IPS-18c (cell line): ENCODE data around the gene PTPA.

ENCODE experiments used
- H3K4me3 ChIP-seq: 2 replicates; pipeline ENCODE4 v1.7.0; 2013; ENCODE audit warnings: low read depth, mild to moderate bottlenecking, low read length, moderate library complexity; ENCODE audit not compliant: insufficient read depth
- H3K9me3 ChIP-seq: one replicate; pipeline ENCODE4 v1.6.1; 2013; ENCODE audit warnings: mild to moderate bottlenecking, low read length, moderate library complexity; ENCODE audit not compliant: control insufficient read depth, insufficient read depth

The PTPA gene

DNA sequence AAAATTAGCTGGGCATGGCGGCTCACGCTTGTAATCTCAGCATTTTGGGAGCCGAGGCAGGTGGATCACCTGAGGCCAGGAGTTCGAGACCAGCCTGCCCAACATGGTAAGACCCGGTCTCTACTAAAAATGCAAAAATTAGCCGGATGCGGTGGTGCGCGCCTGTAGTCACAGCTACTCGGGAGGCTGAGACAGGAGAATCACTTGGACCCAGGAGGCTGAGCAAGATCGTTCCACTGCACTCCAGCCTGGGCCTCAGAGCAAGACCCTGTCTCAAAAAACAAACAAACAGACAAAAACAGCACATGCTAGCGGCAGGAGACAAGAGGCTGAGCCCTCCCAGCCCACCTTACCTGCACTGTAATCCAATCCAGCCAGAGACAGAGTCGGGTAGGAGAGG, 31.4 kb upstream of the PTPA start:
- H3K4me3 ChIP-seq, result peak overlapping the region; percentile 75
- no peaks in the 10 kb centered on the region for H3K9me3 ChIP-seq

DNA sequence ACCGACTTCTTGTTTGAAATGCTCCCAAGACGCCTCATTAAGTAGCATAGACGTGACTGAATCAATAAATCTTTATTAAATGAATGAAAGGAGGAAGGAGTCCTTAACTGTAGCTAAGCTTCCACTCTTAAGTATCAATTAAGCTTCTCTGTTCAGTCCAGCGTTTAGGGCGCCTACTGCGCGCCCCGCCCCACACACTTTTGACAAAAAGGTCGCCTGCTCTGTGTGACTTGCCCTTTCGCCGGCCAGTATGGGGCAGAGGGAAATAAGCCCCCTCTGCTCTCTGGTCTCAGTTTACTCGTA, 31.0 kb upstream of the PTPA start:
- Histone ChIP-seq H3K9me3 (no peaks in the 10 kb centered on the region), H3K4me3 (peak overlapping the region; percentile 75)

DNA sequence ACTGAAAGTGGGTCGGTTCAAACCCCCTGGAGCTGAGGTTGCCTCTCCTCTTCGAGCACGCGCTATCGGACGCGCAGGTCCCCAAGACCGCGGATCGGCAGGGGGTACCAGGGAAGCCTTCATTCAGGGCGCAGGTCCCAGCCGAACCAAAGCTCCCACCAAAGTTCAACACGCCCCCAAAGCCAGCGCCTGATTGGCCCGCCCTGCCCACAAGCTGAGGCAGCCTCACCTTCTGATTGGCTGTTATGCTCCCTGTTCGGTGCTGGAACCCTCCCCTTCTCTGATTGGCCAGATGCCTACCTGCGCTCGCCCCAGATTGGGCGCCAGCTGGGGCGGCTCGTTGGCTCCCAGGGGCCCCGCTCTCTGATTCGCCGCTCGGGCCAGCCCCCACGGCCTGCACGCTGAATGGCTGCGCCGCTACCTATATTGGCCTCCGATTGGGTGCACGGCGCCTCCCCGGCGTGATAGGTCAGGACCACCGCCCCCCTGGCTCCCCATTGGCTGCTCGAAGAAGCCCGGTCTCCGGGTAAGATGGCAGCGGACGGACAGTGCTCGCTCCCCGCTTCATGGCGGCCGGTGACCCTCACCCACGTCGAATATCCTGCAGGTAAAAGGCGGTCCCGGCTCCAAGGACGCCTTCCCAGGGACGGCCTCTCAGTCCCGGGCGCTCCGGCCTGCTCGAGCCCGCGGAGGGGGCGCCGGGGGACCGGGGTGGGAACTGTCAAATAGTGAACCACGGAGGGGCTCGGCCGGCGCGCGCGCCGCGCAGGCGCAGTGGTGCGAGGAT, 30.4 kb upstream of the PTPA start, which contains the start of gene DOLPP1:
DOLPP1 (plus strand) TSS at position 511 of the 787 bp plus-strand sequence; CDS start at position 532, 21 bp downstream.
- Histone ChIP-seq H3K4me3 (peak within 1 kb of the TSS; percentile 93), H3K9me3 (no peaks in the 10 kb centered on the region)

DNA sequence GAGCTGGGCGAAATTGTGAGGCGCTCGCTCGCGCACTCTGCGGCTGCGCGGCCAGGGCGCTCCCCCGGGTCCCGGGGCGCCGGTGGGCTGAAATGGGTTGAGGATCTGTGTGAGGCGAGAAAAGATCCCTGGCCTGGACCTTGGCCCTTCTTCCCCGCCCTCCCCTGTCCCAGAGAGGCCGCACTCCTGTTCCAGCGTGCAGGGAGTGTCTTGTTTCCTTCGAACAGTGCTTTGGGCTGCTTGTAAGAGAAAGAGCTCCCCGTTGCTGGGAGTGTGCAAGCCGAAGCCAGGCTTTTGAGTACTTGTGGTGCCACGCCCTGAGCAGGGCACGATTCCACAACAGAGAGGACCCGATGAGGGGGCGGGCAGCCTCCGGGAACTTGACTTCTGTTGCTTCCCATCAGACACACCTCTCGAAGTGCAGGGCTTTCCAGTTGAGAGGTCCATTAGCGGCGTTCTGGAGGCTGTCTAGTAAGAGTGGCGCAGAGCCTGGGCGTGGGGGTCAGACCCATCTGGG, 29.8 kb upstream of the PTPA start:
- Histone ChIP-seq H3K9me3 (no peaks in the 10 kb centered on the region), H3K4me3 (peak overlapping the region; percentile 93)

DNA sequence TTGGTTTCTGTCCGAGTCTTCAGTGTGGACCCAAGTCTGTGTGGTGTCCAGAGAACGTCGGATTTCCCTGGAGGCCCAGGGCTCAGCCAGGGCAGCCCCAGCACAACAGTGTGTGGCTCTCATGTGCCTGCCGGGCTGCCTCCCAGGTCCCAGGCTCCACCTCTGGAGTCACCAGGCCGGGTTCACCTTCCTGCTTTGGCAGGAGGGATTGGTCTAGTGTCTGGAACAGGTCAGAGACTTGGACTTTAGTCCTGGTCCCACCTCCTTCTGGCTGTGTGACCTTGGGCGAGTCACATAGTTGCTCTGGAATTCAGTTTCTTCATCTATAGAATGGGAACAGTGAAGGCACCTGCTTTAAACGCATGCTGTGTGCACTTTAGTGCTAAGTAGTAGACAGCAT, 27.1 kb upstream of the PTPA start:
- H3K4me3 ChIP-seq, result no peak overlapping the region
- H3K9me3 ChIP-seq, result no peaks in the 10 kb centered on the region

DNA sequence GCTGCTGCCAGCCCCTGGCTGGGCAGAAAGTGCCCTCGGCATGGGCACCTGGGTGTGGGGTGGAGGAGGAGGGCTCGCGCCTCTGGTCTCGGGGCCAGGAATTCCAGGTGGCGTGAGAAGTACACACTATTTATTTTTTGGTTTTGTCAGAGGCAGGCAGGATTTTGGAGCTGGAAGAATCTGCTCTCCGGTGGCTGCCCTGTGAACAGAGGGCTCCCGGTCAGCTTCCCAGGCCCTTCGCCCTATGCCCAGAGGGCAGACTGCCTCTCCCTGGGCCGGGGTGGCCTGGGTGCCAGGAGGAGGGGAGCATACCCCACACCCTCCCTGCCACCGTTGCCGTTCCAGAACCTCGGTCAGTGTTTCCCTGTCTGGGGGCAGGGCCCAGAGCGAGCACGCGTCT, 22.0 kb upstream of the PTPA start:
- no peaks in the 10 kb centered on the region for H3K9me3 ChIP-seq
- no peak overlapping the region for H3K4me3 ChIP-seq

DNA sequence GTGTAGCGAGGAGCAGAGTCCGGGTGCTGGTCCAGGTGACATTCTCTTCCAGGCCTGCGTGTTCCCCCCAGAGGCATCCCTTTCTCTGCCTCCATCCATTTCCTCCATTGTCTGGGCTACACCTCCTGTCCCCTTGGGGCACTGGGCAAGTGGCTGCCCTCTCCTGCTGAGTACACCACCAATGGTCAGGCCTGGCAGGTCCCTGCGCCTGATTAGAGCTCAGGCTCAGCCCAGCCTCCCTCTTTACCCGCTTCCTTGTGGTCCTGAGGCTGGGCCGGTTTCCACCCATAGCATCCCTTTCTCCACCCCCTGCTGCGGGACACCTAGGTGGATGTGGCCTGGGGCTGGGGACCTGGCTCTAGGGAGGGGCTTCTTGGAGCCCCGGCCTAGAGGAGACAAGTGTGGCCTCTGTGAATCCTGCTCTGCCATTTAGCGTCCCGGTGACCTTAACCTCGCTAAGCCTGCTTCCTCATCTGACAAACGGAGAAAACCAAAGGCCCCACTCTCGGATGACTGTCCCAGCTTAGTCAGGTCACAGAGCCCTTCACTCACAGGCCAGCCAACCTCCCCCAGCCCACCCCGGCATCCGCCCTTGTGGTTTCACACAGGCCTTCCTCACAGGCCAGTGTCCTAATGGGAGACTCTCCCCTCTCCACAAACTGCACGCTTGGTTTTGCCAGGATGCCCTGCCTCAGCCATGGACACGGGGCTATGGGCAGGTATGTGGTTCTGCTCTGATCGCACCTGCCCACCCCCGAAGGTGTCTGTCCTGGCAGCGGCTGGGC, 17.4 kb upstream of the PTPA start:
- Histone ChIP-seq H3K9me3 (no peaks in the 10 kb centered on the region), H3K4me3 (no peak overlapping the region)

DNA sequence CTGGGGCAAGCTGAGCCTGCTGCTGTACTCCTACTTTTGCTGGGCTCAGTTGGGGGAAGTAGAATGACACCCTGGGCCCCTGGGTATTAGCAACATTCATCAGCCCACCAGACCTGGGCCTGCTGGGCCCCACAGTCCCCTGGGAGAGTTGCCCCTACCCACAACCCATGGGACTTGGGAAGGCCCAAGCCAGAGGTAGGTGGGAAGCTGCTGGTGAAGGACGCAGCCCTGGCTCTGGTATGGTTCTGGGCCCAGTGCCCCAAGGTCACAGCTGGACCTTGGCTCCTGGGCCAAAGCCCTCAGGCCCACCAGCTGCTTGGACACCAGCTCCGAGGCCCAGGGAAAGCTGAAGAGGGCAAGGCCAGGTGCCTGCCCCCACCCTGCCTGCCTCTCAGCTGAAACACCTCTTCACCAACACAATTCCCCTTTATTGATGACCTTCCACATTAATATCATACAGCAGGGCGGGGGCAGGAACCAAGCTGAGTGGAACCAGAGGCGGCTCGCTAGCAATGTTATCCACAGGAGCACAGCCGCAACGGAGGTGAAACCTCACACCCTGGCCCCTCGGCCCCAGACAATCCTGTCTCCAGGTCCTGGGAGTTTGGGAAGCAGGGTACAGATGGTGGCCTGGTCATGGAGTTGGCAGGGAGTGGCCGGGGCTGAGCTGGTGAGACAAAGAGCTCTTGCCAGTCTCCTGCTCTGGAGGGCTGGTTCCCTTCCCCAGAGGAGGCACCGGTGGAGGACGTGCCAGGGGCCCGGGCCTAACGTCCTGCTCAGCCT, 16.6 kb upstream of the PTPA start:
- Histone ChIP-seq H3K9me3 (no peaks in the 10 kb centered on the region), H3K4me3 (no peak overlapping the region)

DNA sequence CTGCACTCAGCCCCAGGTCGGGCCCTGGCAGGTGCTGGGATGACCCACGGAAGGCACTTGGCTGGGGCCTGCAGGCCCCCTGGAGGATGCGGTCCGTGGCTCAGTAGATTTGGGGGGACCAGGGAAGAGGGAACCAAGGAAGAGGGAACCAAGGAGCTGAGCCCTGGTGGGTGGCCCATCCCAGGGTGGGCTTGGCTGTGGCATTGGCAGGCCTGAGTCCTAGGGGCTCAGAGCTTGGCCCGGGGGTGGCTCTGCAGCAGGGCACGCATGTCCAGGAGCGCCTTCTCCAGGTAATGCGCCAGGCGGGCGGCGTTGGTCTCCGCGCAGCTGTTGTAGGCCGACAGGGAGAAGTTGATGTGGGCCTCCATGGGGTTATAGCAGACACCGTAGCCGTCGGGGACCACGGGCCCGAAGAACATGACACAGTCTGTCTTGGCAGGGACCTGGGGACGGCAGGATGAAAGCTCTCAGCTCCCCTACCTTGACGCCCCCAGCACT, 16.0 kb upstream of the PTPA start:
- Histone ChIP-seq H3K4me3 (no peak overlapping the region), H3K9me3 (no peaks in the 10 kb centered on the region)

DNA sequence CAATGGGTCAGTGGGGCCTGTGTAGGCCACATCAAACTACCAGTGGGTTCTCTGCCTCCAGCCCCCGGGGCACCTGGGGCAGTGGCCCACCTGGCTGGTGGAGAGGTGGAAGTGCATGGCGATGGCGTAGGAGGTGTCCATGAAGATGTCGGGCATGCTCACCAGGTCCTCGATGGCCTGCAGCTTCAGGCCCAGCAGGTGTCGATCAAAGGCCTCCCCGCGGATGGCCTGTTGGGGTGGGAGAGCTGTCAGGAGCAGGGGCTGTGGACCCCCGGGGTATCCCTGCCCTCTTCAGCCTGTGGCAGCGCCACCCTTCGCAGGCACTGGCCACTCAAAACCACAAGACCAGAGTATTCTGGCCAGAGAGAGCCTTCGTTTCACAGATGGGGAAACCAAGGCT, 15.3 kb upstream of the PTPA start:
- no peaks in the 10 kb centered on the region for H3K9me3 ChIP-seq
- no peak overlapping the region for H3K4me3 ChIP-seq

DNA sequence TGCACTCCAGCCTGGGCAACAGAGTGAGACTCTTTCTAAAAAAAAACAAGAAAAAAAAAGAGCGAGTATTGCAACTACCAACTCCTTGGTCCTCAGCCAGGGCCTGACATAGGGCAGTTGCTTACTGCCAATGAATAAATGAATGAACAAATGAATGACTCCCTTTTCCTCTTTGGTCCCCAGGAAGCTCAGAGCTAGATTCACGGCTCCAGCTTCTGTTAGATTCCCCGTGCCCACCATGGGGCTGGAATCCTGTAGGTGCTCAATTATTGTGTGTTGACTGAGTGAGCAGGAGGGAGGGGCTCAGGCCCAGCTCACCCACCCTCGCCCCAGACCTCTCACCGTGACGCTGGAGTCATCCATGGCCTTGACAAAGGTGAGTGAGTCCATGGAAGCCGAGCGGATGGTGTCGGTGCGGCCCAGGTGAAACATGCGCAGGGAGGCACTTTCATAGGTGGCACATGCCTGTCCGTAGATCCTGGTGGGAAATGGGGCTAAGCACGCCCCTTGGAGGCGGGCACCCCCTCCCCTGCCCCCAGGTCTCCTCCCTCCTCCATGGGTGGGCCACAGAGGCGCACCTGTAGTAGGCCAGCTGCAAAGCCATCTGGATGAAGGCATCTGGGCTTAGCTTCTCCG, 13.4 kb upstream of the PTPA start:
- H3K4me3 ChIP-seq, result no peak overlapping the region
- H3K9me3 ChIP-seq, result no peaks in the 10 kb centered on the region

DNA sequence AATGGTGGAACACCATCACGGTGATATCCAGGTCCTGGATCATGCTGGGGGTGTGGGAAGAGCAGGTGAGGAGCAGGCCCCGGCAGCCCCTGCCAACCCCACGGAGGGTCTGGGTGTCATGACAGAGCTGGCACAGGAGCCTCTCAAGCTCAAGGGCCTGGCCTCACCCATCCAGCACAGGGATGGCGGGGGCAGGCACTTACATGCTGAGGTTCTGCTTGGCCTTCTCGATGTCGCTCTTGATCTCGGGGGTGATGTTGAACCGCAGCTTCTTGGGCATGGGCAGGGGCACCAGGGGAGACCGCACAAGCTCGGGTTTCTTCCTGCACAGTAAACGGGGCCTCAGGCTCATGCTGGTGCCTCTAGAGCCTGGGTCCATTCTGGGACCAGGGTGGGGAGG, 12.9 kb upstream of the PTPA start:
- no peaks in the 10 kb centered on the region for H3K9me3 ChIP-seq

DNA sequence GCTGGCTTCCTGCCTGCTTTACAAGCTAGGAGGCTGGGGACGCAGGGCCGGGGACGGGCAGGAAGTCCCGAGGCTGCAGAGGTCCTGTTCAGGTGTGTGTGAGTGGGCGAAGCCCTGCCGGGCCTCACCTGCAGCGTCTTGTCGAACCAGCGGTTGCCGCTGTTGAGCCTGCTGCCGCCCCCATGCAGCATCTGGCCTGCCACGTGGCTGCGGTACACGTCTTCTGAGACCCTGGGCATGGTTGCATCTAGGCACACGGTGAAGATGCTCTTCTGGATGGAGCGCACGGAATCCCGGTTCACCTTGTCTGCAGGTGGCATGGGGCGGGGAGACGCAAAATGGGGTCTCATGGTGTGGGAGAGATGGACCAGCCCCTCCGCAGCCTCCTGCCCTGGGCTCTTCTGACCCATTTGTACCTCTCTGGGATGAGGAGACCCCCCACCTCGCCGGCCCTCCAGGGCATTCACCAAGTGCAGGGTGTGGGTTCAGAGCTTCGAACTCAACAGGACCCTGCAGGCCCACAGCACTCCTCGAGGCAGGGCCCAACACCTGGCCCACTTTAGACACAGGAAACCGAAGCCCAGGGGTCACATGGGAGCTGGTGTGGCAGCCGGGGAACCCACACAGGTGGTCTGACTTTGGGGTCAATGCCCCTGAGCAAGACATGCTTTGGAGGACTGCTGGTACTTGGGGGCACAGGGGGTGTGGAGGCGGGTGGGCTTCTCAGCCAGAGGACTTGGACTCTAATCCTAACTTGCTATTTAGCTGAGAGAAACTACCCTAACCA, 10.6 kb upstream of the PTPA start:
- no peak overlapping the region for H3K4me3 ChIP-seq
- H3K9me3 ChIP-seq, result no peaks in the 10 kb centered on the region

More for the DNA sequence above, 12.9 kb upstream of the PTPA start:
- H3K4me3 ChIP-seq, result no peak overlapping the region

DNA sequence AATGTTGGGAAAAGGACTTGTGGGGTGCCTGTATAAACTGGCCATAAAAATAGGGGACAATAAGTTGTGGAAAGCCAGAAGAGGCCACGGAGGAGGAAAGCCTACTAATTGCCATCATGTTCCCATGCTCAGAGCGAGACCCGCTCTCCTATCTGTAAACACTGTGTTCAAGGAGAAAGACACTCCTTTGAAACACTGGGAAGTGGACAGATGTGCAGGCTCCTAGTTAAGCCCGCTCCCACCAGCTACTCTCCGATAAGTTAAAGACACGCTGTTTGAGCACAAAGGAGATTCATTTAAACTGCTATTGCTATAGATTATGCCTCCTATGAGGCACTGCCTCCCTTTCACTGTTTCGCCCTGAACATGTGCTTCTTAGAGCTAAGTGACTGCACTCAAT, 9.9 kb upstream of the PTPA start:
- Histone ChIP-seq H3K4me3 (no peak overlapping the region), H3K9me3 (no peaks in the 10 kb centered on the region)

DNA sequence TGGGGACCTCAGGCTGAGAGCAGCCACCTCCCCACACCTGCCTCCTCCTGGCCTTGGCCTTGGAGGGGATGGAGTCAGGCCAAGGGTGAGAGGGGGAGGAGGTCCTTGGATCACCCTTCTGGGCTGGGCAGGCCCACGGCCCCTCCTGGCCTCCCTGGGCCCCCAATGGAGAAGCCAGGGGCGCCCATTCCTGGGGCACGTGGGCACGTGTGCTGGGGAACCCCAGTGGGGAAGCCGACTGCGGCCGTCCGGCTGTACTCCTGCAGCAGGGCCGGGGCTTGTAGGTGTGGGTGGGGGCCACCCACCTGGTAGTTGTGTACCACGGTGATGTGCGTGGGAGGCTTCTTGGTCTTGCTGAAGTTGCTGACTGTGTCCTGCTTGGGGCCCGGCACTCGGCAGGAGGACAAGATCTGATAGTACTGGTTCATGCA, 9.1 kb upstream of the PTPA start:
- no peak overlapping the region for H3K4me3 ChIP-seq
- no peaks in the 10 kb centered on the region for H3K9me3 ChIP-seq

DNA sequence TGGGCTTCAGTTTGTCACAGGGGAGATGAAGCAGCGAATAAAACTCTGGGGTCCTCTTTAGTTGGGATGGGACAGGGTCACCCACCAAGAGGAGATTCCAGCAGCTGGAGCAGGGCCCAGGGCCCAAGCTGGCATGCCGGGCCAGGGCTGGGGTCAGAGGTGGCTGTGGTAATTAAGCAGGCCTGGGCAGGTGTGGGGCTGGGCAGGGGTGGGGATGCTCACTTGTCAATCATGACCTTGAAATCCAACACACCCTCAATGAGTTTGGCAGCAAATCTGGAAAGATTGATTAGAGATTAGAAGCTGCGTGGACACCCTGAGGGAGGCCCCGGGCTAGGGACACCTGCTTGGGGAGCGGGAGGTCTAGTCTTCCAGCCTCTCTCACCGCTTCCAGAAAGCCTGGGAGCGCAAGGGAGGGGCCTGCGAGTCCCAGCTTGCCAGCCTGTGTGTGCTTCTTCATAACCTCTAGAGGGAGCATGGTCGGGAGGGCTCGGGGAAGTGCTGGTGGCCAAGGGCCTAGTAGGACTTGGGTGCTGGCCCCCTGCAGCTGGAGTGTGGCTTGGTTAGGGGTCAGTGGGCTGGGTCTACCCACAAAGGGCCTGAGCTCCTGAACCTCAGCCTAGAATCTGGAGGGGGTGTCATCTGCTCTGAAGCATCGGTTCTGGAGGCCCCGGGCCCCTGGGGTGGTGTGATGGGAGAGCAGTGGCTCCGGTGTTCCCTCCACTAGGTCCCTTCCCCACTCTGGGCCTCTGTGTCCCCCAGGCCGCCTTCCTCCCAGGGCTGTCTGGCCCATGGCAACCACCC, 8.2 kb upstream of the PTPA start:
- Histone ChIP-seq H3K9me3 (no peaks in the 10 kb centered on the region), H3K4me3 (no peak overlapping the region)
